ENCODE results near the gene CFAP298. TPM values are rescaled to one million over a fixed set of nuclear protein-coding genes. Genes with fewer than 3 reads are reported as not detected.

Gene CFAP298, protein sequence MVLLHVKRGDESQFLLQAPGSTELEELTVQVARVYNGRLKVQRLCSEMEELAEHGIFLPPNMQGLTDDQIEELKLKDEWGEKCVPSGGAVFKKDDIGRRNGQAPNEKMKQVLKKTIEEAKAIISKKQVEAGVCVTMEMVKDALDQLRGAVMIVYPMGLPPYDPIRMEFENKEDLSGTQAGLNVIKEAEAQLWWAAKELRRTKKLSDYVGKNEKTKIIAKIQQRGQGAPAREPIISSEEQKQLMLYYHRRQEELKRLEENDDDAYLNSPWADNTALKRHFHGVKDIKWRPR
- total RNA-seq: 25.7 and 51.4 TPM in 2 replicates

DNA sequence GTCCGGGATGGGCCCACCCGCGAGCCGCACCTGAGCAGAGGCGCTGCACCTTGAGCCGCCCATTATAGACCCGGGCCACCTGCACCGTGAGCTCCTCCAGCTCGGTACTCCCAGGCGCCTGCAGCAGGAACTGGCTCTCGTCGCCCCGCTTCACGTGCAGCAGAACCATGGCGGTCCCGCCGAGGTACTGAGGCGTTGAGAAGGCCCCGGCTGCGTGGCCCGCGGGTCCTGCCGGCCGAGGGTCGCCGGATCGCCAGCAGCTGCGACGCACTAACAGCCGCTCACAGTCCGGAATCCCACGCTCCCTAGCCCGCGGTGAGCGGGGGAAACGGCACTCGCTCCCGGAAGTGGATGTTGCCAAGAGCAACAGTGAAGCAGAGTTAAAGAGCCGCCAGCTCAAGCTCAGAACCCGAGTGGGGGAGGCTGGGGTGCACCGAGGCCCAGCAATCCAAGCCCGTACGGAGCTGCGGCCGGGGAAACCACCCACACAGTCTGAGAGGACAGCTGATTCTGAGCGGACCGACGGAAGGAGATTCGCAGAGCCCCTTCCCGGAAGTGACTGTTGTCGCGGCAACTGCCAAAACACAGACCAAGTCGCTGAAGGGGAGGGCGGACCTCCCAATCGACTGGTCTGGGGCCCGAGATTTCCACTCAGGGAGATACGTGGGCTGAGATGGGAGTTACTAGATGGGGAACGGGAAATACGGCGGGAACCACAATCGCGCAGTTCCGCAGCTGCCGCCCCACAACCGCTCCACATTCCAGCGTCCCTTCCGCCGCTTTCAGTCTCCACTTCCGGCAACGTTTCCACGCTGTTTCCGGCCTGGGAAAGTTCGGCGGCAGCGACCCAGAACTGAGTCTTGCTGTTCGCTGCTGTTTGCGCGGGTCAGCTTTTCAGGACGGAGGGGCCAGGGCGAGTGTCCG lies at the start of gene CFAP298:
CFAP298 (minus strand) TSS at position 303 of the 924 bp plus-strand sequence; CDS start at position 169, 134 bp downstream.

DNA sequence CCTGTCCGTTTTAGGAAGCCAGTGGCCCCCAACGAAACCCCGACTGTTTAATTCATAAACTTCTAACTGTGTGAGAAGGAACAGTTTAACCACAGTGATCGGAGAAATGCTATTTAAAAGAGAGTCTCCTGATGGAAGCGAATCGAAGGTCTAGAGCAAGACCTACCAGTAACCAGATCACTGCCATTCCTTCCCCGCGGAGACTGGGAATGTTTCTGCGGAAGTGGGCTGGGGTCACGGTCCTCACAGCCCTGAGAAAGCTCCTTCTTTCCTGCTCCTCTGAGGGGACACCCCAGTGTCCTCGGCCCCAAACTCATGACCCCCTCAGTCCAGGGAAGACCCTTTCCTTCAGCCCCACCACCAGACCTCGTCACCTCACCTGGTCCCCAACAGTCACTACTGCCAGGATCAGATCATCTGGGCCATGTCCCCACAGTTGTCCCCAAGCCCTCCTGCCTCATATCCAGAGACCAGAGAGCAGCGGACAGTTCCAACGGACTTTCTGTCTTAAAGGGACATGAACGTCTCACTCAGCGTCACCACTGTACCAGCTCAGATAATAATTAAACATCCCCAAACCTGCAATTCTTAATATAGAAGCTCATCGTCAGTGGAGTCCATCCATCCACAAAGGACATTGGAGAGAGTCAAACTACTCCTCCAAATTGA lies 27.0 kb downstream of the CFAP298 start, which contains the start of gene TCP10L:
TCP10L (minus strand) TSS at position 482 of the 669 bp plus-strand sequence. CDS start 1,219 bp downstream, outside the sequence.

Other genes with a start within 250 kb of the CFAP298 start
- 17.8 and 30.1 TPM in 2 replicates for gene URB1, start 219.4 kb downstream of the CFAP298 start, total RNA-seq
- gene EVA1C, start 199.7 kb downstream of the CFAP298 start, total RNA-seq: 16.5 and 21.1 TPM in 2 replicates
- gene TCP10L, start 26.9 kb downstream of the CFAP298 start, total RNA-seq: 0.19 and 0.85 TPM in 2 replicates
- 3.9 and 7.5 TPM in 2 replicates for gene SYNJ1, start 115.6 kb upstream of the CFAP298 start, total RNA-seq
- 21.3 and 26.8 TPM in 2 replicates for gene PAXBP1, start 159.4 kb upstream of the CFAP298 start, total RNA-seq